CD4-positive, alpha-beta T cell treated with Interleukin-6 at 100 ng/mL for 8 hours (primary cell): ENCODE results near the gene TMEM114.

Experiments used
- DNase-seq: peaks from one replicate; pipeline ENCODE4 v3.0.0-alpha.2; 2020; ENCODE audit warnings: mixed read lengths, low spot score

Gene TMEM114

GRCh38 chr16:8548166-8548565 is 42.1 kb downstream of the TMEM114 start:
- no peak for DNase-seq

- DNase-seq = no peak
Measured at GRCh38 chr16:8547762-8548161, 42.5 kb downstream of the TMEM114 start.

GRCh38 chr16:8544406-8544805 is 45.9 kb downstream of the TMEM114 start:
- no peak for DNase-seq

- no peak for DNase-seq
Measured at GRCh38 chr16:8543258-8543657, 47.1 kb downstream of the TMEM114 start.

- DNase-seq = no peak
Measured at GRCh38 chr16:8542393-8542792, 47.9 kb downstream of the TMEM114 start.

GRCh38 chr16:8541868-8542267 is 48.4 kb downstream of the TMEM114 start:
- DNase-seq = no peak

- DNase-seq = no peak
Measured at GRCh38 chr16:8537691-8538342, 52.5 kb downstream of the TMEM114 start.

- no peak for DNase-seq
Measured at GRCh38 chr16:8533509-8533908, 56.8 kb downstream of the TMEM114 start.

- no peak for DNase-seq
Measured at GRCh38 chr16:8530752-8531384, 59.4 kb downstream of the TMEM114 start.

GRCh38 chr16:8528471-8528870 is 61.8 kb downstream of the TMEM114 start:
- DNase-seq = no peak

- DNase-seq = no peak
Measured at GRCh38 chr16:8523932-8524331, 66.4 kb downstream of the TMEM114 start.

- no peak for DNase-seq
Measured at GRCh38 chr16:8522757-8523156, 67.6 kb downstream of the TMEM114 start.

GRCh38 chr16:8519643-8520042 is 70.7 kb downstream of the TMEM114 start:
- DNase-seq = no peak
